ENCODE results near the gene NXPE2.

GRCh38 chr11:114684636-114685035 lies 6.3 kb downstream of the NXPE2 start:
- TF ChIP-seq NFRKB (IDR thresholded peaks at IDR 0.05) (no peak), TARDBP (IDR thresholded peaks at IDR 0.05) (no peak), SP1 (IDR thresholded peaks at IDR 0.05) (no peak), SUZ12 (IDR thresholded peaks at IDR 0.05) (no peak), BHLHE40 (IDR thresholded peaks at IDR 0.05; ENCODE audit: borderline replicate concordance) (no peak), FOXA1 (IDR thresholded peaks at IDR 0.05) (no peak), ARNT (IDR thresholded peaks at IDR 0.05) (no peak), FOXK2 (IDR thresholded peaks at IDR 0.05) (no peak), FOXM1 (IDR thresholded peaks at IDR 0.05; ENCODE audit: borderline replicate concordance) (no peak), HDGF (IDR thresholded peaks at IDR 0.05; ENCODE audit: borderline replicate concordance) (no peak), ZNF384 (IDR thresholded peaks at IDR 0.05) (no peak), L3MBTL2 (conservative IDR thresholded peaks at IDR 0.05) (no peak)

All from HEK293T (cell line).